ENCODE measurements around the gene OSBPL6.

Gene OSBPL6

GRCh38 chr2:178258916-178259315, 64.6 kb downstream of the OSBPL6 start:
- no peak overlapping the region for H3K4me3 ChIP-seq (ENCODE audit: low read depth, low read length)
- TF ChIP-seq CTCF (IDR thresholded peaks at IDR 0.05; ENCODE audit: borderline replicate concordance, insufficient read depth, low read depth, low read length): no peak

- TF ChIP-seq CTCF (IDR thresholded peaks at IDR 0.05; ENCODE audit: borderline replicate concordance, insufficient read depth, low read depth, low read length): no peak
- no peak overlapping the region for H3K4me3 ChIP-seq (ENCODE audit: low read depth, low read length)
These were observed 69.0 kb downstream of the OSBPL6 start for GRCh38 chr2:178263159-178263860.

GRCh38 chr2:178264211-178264610, 69.9 kb downstream of the OSBPL6 start:
- H3K4me3 ChIP-seq (ENCODE audit: low read depth, low read length): no peak overlapping the region
- TF ChIP-seq CTCF (IDR thresholded peaks at IDR 0.05; ENCODE audit: borderline replicate concordance, insufficient read depth, low read depth, low read length): no peak

- H3K4me3 ChIP-seq (ENCODE audit: low read depth, low read length): no peak overlapping the region
- no peak for TF ChIP-seq CTCF (IDR thresholded peaks at IDR 0.05; ENCODE audit: borderline replicate concordance, insufficient read depth, low read depth, low read length)
These were observed 71.5 kb downstream of the OSBPL6 start for GRCh38 chr2:178265851-178266250.

GRCh38 chr2:178266445-178266844, 72.1 kb downstream of the OSBPL6 start:
- no peak for TF ChIP-seq CTCF (IDR thresholded peaks at IDR 0.05; ENCODE audit: borderline replicate concordance, insufficient read depth, low read depth, low read length)
- no peak overlapping the region for H3K4me3 ChIP-seq (ENCODE audit: low read depth, low read length)

GRCh38 chr2:178267660-178268059, 73.3 kb downstream of the OSBPL6 start:
- no peak overlapping the region for H3K4me3 ChIP-seq (ENCODE audit: low read depth, low read length)
- no peak for TF ChIP-seq CTCF (IDR thresholded peaks at IDR 0.05; ENCODE audit: borderline replicate concordance, insufficient read depth, low read depth, low read length)

- no peak for TF ChIP-seq CTCF (IDR thresholded peaks at IDR 0.05; ENCODE audit: borderline replicate concordance, insufficient read depth, low read depth, low read length)
- no peak overlapping the region for H3K4me3 ChIP-seq (ENCODE audit: low read depth, low read length)
These were observed 74.1 kb downstream of the OSBPL6 start for GRCh38 chr2:178268435-178268834.
